Smooth muscle cell (in vitro differentiated cells): ENCODE measurements around the gene COL12A1. TPM values are rescaled to one million over a fixed set of nuclear protein-coding genes. Genes with fewer than 3 reads are reported as not detected.

Experiments used
- DNase-seq: peaks from one replicate; lab custom pipeline; 2025; ENCODE audit not compliant: unreplicated experiment; lab: John Stamatoyannopoulos, UW
- H2AFZ ChIP-seq: fragments of 200-600 bp; sonication (generic); 2 replicates; pipeline ENCODE4 v1.6.0; 2016; ENCODE audit warnings: antibody characterized with exemption, low read depth, mild to moderate bottlenecking
- H3F3A ChIP-seq: fragments of 200-600 bp; sonication (generic); 2 replicates; pipeline ENCODE4 v1.6.0; 2017; ENCODE audit warnings: antibody characterized with exemption, low read depth
- H3K27ac ChIP-seq: fragments of 200-600 bp; sonication (generic); 2 replicates; pipeline ENCODE4 v1.5.1; 2016; ENCODE audit warnings: low read depth, mild to moderate bottlenecking
- H3K27me3 ChIP-seq: fragments of 200-600 bp; sonication (generic); 2 replicates; pipeline ENCODE4 v1.6.1; 2016; ENCODE audit warnings: low read depth, mild to moderate bottlenecking
- H3K36me3 ChIP-seq: fragments of 200-600 bp; sonication (generic); 2 replicates; pipeline ENCODE4 v1.5.1; 2016; ENCODE audit warnings: low read depth
- H3K4me1 ChIP-seq: fragments of 200-600 bp; sonication (generic); 2 replicates; pipeline ENCODE4 v1.5.1; 2016; ENCODE audit warnings: low read depth
- H3K4me2 ChIP-seq: fragments of 200-600 bp; sonication (generic); 2 replicates; pipeline ENCODE4 v1.6.0; 2016; ENCODE audit warnings: mild to moderate bottlenecking
- H3K4me3 ChIP-seq: fragments of 200-600 bp; sonication (generic); 2 replicates; pipeline ENCODE4 v1.5.1; 2016; ENCODE audit warnings: mild to moderate bottlenecking
- H3K79me2 ChIP-seq: fragments of 200-600 bp; sonication (generic); 2 replicates; pipeline ENCODE4 v1.6.0; 2016; ENCODE audit warnings: low read depth, mild to moderate bottlenecking
- H3K9ac ChIP-seq: fragments of 200-600 bp; sonication (generic); 2 replicates; pipeline ENCODE4 v1.6.0; 2016; ENCODE audit warnings: low read depth
- H3K9me3 ChIP-seq: fragments of 200-600 bp; sonication (generic); replicated peaks from 2 replicates; pipeline ENCODE4 v1.5.1; 2016; ENCODE audit warnings: low read depth
- H4K20me1 ChIP-seq: fragments of 200-600 bp; sonication (generic); 2 replicates; pipeline ENCODE4 v1.6.0; 2016; ENCODE audit warnings: low read depth
- WGBS: methylation state at CpG from one replicate; pipeline ENCODE4 v1.1.7; 2016; ENCODE audit warnings: low lambda C conversion rate; 5-methylcytosine and 5-hydroxymethylcytosine counted together
- polyA plus RNA-seq: library from polyadenylated mRNA; unstranded; fragments of >200 nt; fragmentation: Nextera tagmentation; extraction: Ambion mirVana; gene quantifications from 2 replicates; pipeline ENCODE4 v1.2.1, GENCODE V29; 2016
- total RNA-seq: library from RNA; depleted of rRNA; stranded (reverse); fragments of >200 nt; gene quantifications from 2 replicates; pipeline ENCODE4 v1.2.3, GENCODE V29; 2014
- TF ChIP-seq, protein P1 (sequence below): fragments of 200-600 bp; sonication (generic); IDR thresholded peaks from 2 replicates; pipeline ENCODE4 v1.5.1; 2017; ENCODE audit warnings: borderline replicate concordance, mild to moderate bottlenecking, antibody characterized with exemption; ENCODE audit not compliant: insufficient read depth, poor library complexity, severe bottlenecking

COL12A1 gene
- total and polyA plus RNA-seq, 2 experiments from 2014 or later: 44.2 to 154 TPM

DNA sequence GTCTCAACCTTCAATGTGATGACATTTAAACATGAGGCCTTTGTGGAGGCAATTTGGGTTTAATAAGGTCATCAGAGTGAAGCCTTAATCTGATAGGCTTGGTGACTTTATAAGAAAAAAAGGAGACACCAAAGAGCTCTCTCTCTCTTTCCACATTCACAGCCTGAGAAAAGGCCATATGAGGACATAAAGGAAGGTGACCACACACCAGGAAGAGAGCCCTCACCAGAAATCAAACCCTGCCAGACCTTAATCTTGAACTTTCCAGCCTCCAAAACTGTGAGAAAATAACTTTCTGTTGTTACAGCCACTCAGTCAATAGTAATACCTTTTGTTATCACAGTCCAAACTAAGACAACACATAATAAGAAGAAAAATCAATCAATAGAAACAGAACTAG is 47.7 kb downstream of the COL12A1 start:
- no peak overlapping the region for H3K4me3 ChIP-seq
- H3K9me3 ChIP-seq: peaks cover 4% of the 10 kb centered on the region
- no peak overlapping the region for H3K4me2 ChIP-seq
- no peaks in the 10 kb centered on the region for H3F3A ChIP-seq
- no peaks in the 10 kb centered on the region for H3K36me3 ChIP-seq
- no peaks in the 10 kb centered on the region for H3K79me2 ChIP-seq
- H4K20me1 ChIP-seq: no peaks in the 10 kb centered on the region
- TF ChIP-seq, protein P1, sequence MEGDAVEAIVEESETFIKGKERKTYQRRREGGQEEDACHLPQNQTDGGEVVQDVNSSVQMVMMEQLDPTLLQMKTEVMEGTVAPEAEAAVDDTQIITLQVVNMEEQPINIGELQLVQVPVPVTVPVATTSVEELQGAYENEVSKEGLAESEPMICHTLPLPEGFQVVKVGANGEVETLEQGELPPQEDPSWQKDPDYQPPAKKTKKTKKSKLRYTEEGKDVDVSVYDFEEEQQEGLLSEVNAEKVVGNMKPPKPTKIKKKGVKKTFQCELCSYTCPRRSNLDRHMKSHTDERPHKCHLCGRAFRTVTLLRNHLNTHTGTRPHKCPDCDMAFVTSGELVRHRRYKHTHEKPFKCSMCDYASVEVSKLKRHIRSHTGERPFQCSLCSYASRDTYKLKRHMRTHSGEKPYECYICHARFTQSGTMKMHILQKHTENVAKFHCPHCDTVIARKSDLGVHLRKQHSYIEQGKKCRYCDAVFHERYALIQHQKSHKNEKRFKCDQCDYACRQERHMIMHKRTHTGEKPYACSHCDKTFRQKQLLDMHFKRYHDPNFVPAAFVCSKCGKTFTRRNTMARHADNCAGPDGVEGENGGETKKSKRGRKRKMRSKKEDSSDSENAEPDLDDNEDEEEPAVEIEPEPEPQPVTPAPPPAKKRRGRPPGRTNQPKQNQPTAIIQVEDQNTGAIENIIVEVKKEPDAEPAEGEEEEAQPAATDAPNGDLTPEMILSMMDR: no peak
- DNase-seq: no peak
- H3K4me1 ChIP-seq: no peaks in the 10 kb centered on the region
- H3K27ac ChIP-seq: no peak overlapping the region
- no peak overlapping the region for H2AFZ ChIP-seq
- no peaks in the 10 kb centered on the region for H3K27me3 ChIP-seq
- no peak overlapping the region for H3K9ac ChIP-seq

DNA sequence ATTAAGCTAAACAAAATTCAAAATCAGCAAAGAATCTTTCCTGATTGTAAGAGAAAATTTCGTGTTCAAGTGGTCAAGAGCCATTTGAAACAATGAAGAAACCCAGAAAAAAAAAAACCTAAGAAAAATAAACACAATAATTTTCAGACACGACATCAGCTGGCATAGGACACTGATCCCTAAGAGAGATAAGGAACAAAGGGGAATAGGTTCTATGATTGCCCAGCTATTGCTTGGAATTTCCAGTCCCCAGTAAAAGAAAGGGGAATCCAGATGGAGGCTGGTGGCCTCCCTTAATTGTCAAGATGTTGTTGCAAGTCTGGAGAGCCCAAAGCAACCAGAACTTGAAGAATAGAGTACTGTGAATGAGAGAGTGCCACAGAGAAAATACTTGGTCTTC is 48.5 kb downstream of the COL12A1 start:
- H3K4me1 ChIP-seq: no peaks in the 10 kb centered on the region
- no peaks in the 10 kb centered on the region for H3K36me3 ChIP-seq
- H3F3A ChIP-seq: no peaks in the 10 kb centered on the region
- H4K20me1 ChIP-seq: no peaks in the 10 kb centered on the region
- peak overlapping the region; percentile 71 for H3K27ac ChIP-seq
- TF ChIP-seq, protein P1: no peak
- no peak overlapping the region for H3K4me2 ChIP-seq
- WGBS: 66% methylated on average over 2 of the region's 2 CpGs
- H3K9me3 ChIP-seq: no peaks in the 10 kb centered on the region
- no peaks in the 10 kb centered on the region for H3K79me2 ChIP-seq
- H2AFZ ChIP-seq: no peak overlapping the region
- no peak overlapping the region for H3K4me3 ChIP-seq
- DNase-seq: no peak
- no peaks in the 10 kb centered on the region for H3K27me3 ChIP-seq
- no peak overlapping the region for H3K9ac ChIP-seq

DNA sequence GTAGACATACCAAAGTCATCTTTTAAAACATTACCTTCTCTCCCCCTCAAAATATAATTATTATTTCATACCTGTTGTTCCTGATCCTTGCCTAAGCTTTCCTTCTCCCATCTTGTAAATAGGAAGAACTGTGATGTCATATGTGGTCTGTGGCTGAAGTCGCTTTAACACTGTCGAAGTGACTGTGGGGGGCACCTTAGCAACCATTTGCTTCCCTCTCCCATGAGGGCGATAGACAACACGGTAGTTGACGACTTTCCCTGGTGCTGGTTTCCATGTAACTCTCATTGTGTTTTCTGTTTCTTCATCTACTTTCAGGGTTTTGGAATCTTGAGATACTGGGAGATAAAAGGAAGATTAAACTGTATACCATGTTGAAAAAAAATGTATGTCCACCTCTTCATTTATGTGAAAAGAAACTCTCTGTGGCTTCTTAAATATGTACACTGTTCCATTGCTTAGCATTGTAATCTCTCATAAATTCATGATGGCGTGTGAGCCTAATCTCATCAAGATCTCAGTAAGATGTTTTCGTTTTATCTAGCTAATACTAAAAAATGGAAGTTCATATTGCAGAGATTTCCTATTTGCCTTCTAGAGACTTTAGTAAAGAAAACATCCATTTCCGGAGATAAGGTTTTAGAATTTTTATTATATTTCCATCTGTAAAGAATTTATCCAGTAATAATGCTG is 49.5 kb downstream of the COL12A1 start:
- H3F3A ChIP-seq: no peaks in the 10 kb centered on the region
- H3K79me2 ChIP-seq: no peaks in the 10 kb centered on the region
- no peaks in the 10 kb centered on the region for H3K4me1 ChIP-seq
- TF ChIP-seq, protein P1: no peak
- H3K9ac ChIP-seq: peak overlapping the region; percentile 36
- no peak for DNase-seq
- no peak overlapping the region for H3K4me3 ChIP-seq
- H3K27ac ChIP-seq: peak overlapping the region; percentile 71
- peak overlapping the region; percentile 48 for H3K4me2 ChIP-seq
- WGBS: 68% methylated on average over 8 of the region's 8 CpGs
- no peaks in the 10 kb centered on the region for H3K9me3 ChIP-seq
- no peak overlapping the region for H2AFZ ChIP-seq
- H3K36me3 ChIP-seq: no peaks in the 10 kb centered on the region
- H4K20me1 ChIP-seq: no peaks in the 10 kb centered on the region
- H3K27me3 ChIP-seq: no peaks in the 10 kb centered on the region

DNA sequence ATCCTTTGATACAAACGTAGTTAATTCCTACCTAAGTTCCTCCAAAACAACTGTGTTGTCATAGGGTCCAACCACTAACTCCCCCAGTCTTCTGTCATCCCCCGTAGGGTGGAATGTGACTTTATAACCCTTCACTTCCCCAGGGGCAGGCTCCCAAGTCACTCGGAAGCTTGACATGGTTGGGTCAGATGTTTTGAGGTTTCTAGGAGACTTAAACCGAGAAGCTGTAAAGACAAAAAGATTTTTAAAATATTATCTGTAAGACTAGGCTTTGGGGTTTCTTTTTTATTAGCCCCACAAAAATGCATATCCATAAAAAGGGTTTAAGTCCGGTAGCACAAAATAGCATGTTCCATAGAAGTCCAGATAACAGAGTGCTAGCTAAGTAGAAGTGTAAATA is 50.2 kb downstream of the COL12A1 start:
- 10% methylated on average over 5 of the region's 5 CpGs for WGBS
- Histone ChIP-seq H3K27ac (peak overlapping the region; percentile 71), H3K9me3 (no peaks in the 10 kb centered on the region), H2AFZ (no peak overlapping the region), H3K79me2 (no peaks in the 10 kb centered on the region), H3K27me3 (no peaks in the 10 kb centered on the region), H3K36me3 (no peaks in the 10 kb centered on the region), H3K4me1 (no peaks in the 10 kb centered on the region), H4K20me1 (no peaks in the 10 kb centered on the region), H3F3A (no peaks in the 10 kb centered on the region), H3K9ac (peak overlapping the region; percentile 56), H3K4me3 (no peak overlapping the region), H3K4me2 (peak overlapping the region; percentile 48)
- TF ChIP-seq, protein P1: no peak
- no peak for DNase-seq
